ENCODE measurements around the gene CCDC34.
A peak's percentile ranks its signal among the peaks of the same experiment; 100 is the strongest.

DNA sequence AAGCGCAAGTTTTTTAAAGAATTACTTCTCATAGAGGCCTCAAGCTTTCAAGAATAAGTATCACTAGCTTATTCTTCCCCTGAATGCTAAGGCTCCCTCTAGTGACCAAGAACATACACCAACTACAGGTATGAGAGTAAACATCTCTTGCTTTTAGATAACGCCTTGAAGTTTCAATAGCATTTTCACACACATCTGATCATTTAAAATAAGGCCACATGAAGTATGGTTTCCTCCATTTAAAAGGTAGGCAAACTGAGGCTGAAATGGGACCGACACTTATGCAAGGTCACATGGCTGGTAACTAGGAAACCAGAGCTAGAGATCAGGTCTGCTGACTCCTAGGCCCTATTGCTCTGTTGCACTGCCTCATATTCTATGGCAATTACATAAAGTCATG is 66.5 kb downstream of the CCDC34 start:
- TF ChIP-seq, protein P1, sequence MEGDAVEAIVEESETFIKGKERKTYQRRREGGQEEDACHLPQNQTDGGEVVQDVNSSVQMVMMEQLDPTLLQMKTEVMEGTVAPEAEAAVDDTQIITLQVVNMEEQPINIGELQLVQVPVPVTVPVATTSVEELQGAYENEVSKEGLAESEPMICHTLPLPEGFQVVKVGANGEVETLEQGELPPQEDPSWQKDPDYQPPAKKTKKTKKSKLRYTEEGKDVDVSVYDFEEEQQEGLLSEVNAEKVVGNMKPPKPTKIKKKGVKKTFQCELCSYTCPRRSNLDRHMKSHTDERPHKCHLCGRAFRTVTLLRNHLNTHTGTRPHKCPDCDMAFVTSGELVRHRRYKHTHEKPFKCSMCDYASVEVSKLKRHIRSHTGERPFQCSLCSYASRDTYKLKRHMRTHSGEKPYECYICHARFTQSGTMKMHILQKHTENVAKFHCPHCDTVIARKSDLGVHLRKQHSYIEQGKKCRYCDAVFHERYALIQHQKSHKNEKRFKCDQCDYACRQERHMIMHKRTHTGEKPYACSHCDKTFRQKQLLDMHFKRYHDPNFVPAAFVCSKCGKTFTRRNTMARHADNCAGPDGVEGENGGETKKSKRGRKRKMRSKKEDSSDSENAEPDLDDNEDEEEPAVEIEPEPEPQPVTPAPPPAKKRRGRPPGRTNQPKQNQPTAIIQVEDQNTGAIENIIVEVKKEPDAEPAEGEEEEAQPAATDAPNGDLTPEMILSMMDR (IDR thresholded peaks at IDR 0.05 in 4 of 5, conservative IDR thresholded peaks at IDR 0.05 in 1 of 5): peak; percentile 39 to 69 (median 55)
- TF ChIP-seq POLR2A (IDR thresholded peaks at IDR 0.05): no peak
